Adipose tissue (tissue), 3 donors: ENCODE data around the gene APOC4. TPM values are rescaled to one million over a fixed set of nuclear protein-coding genes. Genes with fewer than 3 reads are reported as not detected.
"Not testable (repeated sequence)": the region's sequence is repeated elsewhere in the genome, so short reads cannot be mapped to it uniquely, and the experiment has no call there.

ENCODE experiments used
- H3K27ac ChIP-seq: one replicate; pipeline ENCODE4 v1.5.1; 2013; ENCODE audit warnings: low read depth, low read length
- WGBS, 3 donors: extraction: QIAGEN DNeasy Blood & Tissue Kit; methylation state at CpG; one replicate each; pipeline ENCODE4 v1.1.7; 2013; 5-methylcytosine and 5-hydroxymethylcytosine counted together
- polyA plus RNA-seq, 3 donors: library from polyadenylated mRNA; stranded (reverse); fragments of 200-250 nt; gene quantifications; one replicate each; pipeline ENCODE4 v1.2.3, GENCODE V29; 2013
- donor health status: healthy with polysubstance abuse.
- donor health status: Bipolar disorder and iron deficiency.
- donor health status: healthy.

The APOC4 gene
- not detected for polyA plus RNA-seq

GRCh38 chr19:44942067-44942571 lies at the start of gene APOC4:
Gene APOC4, plus strand, starts transcription at chr19:44942237. Its CDS starts 41 bp downstream, at chr19:44942278.
- no peak within 1 kb of the TSS for H3K27ac ChIP-seq
- WGBS, 3 donors = 86 to 91% (median 89%) methylated on average over 14 of the region's 14 CpGs

- WGBS, 3 donors = 86 to 90% (median 87%) methylated on average over 7 of the region's 7 CpGs
- H3K27ac ChIP-seq = no peak overlapping the region
These were observed 49.1 kb upstream of the APOC4 start for GRCh38 chr19:44892932-44893331.

- 89 to 91% (median 90%) methylated on average over 18 of the region's 18 CpGs for WGBS, 3 donors
- H3K27ac ChIP-seq = no peak overlapping the region
These were observed 48.5 kb upstream of the APOC4 start for GRCh38 chr19:44893332-44894051.

- 89 to 96% (median 91%) methylated on average over 6 of the region's 6 CpGs for WGBS, 3 donors
- no peak overlapping the region for H3K27ac ChIP-seq
These were observed 48.0 kb upstream of the APOC4 start for GRCh38 chr19:44894052-44894400.

GRCh38 chr19:44894946-44895345 lies 47.1 kb upstream of the APOC4 start:
- 75 to 83% (median 78%) methylated on average over 9 of the region's 9 CpGs for WGBS, 3 donors

GRCh38 chr19:44897835-44898234 lies 44.2 kb upstream of the APOC4 start:
- WGBS, 3 donors = 88 to 93% (median 89%) methylated on average over 8 of the region's 8 CpGs
- H3K27ac ChIP-seq = no peak overlapping the region

More at GRCh38 chr19:44894946-44895345, 47.1 kb upstream of the APOC4 start:
- H3K27ac ChIP-seq = no peak overlapping the region

- no peak overlapping the region for H3K27ac ChIP-seq
- WGBS, 3 donors = 91 to 96% (median 92%) methylated on average over 19 of the region's 19 CpGs
These were observed 41.5 kb upstream of the APOC4 start for GRCh38 chr19:44900328-44901244.

- WGBS, 3 donors = 69 to 77% (median 74%) methylated on average over 14 to 15 of the region's 15 CpGs
- no peak overlapping the region for H3K27ac ChIP-seq
These were observed 38.8 kb upstream of the APOC4 start for GRCh38 chr19:44903216-44903601.

GRCh38 chr19:44903602-44904425 lies 38.2 kb upstream of the APOC4 start:
- no peak overlapping the region for H3K27ac ChIP-seq
- WGBS, 3 donors = 11 to 22% (median 20%) methylated on average over 24 of the region's 24 CpGs

GRCh38 chr19:44904426-44904994 lies 37.5 kb upstream of the APOC4 start:
- 38 to 70% (median 62%) methylated on average over 12 of the region's 12 CpGs for WGBS, 3 donors
- no peak overlapping the region for H3K27ac ChIP-seq

- no peak within 1 kb of the TSS for H3K27ac ChIP-seq
- WGBS, 3 donors = 1 to 3% (median 2%) methylated on average over 19 to 20 of the region's 20 CpGs
These were observed 36.4 kb upstream of the APOC4 start, which contains the start of gene APOE for GRCh38 chr19:44905437-44906160. Gene APOE, plus strand, starts transcription at chr19:44905796. Its CDS starts 829 bp downstream, at chr19:44906625.

GRCh38 chr19:44907613-44908012 lies 34.4 kb upstream of the APOC4 start:
- 90 to 93% (median 91%) methylated on average over 12 of the region's 12 CpGs for WGBS, 3 donors
- H3K27ac ChIP-seq = no peak overlapping the region

- WGBS, 3 donors = 93 to 94% (median 93%) methylated on average over 46 of the region's 46 CpGs
- no peak overlapping the region for H3K27ac ChIP-seq
These were observed 33.8 kb upstream of the APOC4 start for GRCh38 chr19:44908074-44908835.

- WGBS, 3 donors = 95 to 96% (median 95%) methylated on average over 33 to 44 of the region's 44 CpGs
These were observed 33.2 kb upstream of the APOC4 start for GRCh38 chr19:44908836-44909261.

GRCh38 chr19:44909775-44910174 lies 32.3 kb upstream of the APOC4 start:
- WGBS, 3 donors = 87 to 96% (median 93%) methylated on average over 5 of the region's 5 CpGs
- no peak overlapping the region for H3K27ac ChIP-seq

More at GRCh38 chr19:44908836-44909261, 33.2 kb upstream of the APOC4 start:
- no peak overlapping the region for H3K27ac ChIP-seq

- WGBS, 3 donors = 76 to 93% (median 92%) methylated on average over 6 of the region's 6 CpGs
- H3K27ac ChIP-seq = not testable (repeated sequence)
These were observed 30.1 kb upstream of the APOC4 start for GRCh38 chr19:44911896-44912295.

GRCh38 chr19:44912854-44913253 lies 29.2 kb upstream of the APOC4 start:
- 36 to 52% (median 47%) methylated on average over 6 of the region's 6 CpGs for WGBS, 3 donors
- no peak overlapping the region for H3K27ac ChIP-seq
